SKM-1 (cell line): ENCODE data around the gene EML4.

ENCODE experiments used
- DNase-seq: peaks from one replicate; lab custom pipeline; 2025; ENCODE audit not compliant: unreplicated experiment; lab: John Stamatoyannopoulos, UW

Gene EML4

DNA sequence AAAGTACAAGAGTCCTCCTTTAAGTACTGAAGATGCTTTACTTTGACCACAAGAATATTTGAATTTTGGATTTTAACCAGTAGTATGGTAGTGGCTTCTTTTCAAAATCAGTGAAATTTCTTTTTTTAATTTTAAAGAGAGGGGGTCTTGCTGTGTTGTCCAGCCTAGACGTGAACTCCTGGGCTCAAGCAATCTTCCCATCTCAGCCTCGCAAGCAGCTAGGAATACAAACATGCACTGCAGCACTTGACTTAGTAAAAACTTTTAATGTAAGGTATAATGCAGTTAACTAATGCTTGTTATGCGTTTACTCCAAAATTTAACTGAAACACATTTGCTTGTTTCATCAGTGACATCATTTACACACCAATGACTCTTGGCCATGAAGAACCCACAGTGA is 49.6 kb downstream of the EML4 start:
- no peak for DNase-seq

GRCh38 chr2:42219160-42219559 is 50.0 kb downstream of the EML4 start:
- no peak for DNase-seq

- no peak for DNase-seq
Measured at GRCh38 chr2:42220566-42220965, 51.4 kb downstream of the EML4 start.

- no peak for DNase-seq
Measured at GRCh38 chr2:42223067-42223854, 54.1 kb downstream of the EML4 start.

GRCh38 chr2:42223855-42224268 is 54.7 kb downstream of the EML4 start:
- no peak for DNase-seq

DNA sequence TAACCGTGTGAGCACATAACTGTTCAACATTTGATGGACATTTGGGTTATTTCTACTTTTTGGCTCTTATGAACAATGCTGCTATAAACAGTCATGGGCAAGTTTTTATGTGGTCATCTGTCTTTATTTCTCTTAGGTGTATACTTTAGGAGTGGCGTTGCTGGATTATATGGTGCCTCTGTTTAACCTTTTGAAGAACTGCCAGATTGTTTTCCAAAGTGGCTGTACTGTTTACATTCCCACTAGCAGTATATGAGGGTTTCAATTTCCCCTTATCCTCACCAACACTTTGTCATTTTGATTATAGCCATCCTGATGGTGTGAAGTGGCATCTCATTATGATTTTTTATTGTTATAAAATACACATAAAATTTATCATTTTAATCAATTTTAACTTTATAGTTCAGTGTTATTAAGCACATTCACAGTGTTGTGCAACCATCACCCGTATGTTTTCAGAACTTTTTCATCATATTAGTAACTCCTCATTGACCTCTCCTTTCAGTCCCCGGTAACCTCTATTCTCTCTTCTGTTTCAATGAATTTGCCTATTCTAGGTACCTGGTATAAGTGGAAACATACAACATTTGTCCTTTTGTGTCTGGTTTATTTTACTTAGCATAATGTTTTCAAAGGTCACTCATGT is 55.4 kb downstream of the EML4 start:
- no peak for DNase-seq

- DNase-seq: no peak
Measured at GRCh38 chr2:42225573-42225972, 56.4 kb downstream of the EML4 start.

DNA sequence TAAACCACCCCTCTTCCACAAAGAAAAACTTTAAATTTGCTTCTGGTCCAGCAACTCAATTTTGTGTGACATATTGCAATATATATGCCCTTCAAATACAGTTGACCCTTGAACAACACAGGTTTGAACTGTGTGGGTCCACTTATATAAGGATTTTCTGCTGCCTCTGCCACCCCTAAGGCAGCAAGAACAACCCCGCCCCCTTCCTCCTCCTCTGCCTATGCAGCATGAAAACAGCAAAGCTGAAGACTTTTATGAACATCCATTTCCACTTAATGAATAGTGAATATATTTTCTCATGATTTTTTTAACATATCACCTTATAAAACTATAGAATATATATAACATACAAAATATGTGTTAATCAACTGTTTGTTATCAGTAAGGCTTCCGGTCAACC is 58.3 kb downstream of the EML4 start:
- DNase-seq: no peak

DNA sequence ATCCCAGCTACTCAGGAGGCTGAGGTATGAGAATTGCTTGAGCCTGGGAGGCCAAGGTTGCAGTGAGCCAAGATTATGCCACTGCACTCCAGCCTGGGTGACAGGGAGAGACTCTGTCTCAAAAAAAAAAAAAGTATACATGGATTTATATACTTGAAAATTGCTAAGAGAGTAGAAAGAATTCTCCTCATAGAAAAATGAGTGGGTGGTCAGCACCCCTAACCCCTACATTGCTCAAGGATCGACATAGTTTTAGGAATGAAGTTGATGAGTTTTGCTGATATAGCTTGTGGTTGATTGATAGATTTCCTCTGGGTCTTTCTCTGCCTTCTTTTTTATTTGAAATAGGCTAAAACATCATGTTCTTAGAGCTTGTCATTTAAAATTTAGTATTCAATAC is 58.9 kb downstream of the EML4 start:
- DNase-seq: no peak

DNA sequence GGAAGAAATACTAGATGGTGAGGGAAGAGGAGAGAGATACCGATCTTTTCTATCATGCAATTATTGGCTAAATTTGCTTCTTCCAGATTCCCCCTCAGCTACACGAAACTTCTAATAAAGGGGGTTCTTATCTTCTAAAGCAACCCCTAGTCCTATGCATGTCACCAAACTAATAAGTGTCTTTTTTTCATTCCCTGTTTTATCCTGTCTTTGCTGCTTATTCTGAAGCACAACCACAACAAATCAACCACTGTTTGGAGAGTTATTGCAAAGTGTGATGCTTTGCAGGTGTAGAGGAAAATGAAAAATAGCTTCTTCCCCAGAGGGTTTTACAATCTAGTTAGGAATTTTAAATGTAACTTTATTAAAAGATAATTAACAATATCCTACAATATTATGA is 60.8 kb downstream of the EML4 start:
- no peak for DNase-seq

DNA sequence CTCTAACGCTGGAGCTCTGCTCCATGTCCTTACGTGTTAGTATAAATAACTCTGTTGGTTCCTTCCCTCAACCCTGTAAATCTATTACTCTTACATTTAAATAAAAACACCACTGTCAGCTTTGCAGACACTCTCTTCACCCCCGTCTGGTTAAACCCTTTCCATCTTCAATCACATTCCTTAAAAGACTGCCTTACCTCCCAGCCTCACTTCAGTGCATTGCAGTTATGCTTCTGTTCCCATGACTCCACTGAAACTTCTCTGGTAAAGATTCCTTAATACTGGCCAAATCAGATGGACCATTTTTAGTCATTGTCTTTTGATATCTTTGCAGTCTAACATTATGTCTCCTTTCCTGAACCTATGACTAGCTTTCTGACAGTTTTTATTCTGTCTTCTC is 61.7 kb downstream of the EML4 start:
- DNase-seq: no peak

DNA sequence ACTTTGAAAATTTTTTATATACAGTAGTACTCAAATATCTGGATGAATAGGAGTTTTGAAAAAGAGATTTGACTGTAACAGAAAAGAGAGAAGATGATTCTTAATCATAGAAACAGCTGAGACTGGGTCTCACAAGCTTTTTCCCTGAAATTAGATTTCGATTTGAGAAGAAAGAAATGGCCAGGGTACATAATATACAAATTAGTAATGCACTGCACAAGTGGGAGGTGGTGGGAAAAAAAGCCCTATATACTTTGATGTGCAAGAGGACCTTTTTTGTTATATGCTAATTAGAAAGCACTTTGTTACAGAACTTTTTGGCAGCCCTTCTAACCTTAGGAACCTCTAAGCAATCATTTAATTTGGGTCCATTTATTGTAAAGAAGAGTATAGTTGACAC is 62.9 kb downstream of the EML4 start:
- no peak for DNase-seq

DNA sequence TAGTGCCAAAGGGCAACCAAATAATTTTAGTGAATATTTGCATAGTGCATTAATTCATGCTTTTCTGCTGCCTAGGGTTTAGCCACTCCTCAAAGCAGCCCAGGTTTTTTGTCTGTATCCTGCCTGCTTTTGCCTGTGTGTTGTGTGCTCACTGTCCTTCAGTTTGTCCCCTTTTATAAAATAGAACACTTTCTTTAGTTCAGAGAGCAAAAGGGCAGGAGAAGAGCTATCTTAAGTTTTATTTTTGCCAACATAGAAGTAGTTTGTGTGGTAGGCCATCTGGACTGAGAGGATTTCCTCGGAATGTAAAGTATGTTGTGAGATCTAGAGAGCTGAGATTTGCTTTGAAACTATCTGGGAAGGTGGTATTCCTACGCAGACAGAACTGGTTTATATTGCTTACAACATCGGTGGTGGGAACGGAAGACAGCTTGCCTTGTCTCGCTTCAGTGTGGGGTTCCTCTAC is 64.9 kb downstream of the EML4 start:
- no peak for DNase-seq

GRCh38 chr2:42236911-42237310 is 67.8 kb downstream of the EML4 start:
- DNase-seq: no peak

DNA sequence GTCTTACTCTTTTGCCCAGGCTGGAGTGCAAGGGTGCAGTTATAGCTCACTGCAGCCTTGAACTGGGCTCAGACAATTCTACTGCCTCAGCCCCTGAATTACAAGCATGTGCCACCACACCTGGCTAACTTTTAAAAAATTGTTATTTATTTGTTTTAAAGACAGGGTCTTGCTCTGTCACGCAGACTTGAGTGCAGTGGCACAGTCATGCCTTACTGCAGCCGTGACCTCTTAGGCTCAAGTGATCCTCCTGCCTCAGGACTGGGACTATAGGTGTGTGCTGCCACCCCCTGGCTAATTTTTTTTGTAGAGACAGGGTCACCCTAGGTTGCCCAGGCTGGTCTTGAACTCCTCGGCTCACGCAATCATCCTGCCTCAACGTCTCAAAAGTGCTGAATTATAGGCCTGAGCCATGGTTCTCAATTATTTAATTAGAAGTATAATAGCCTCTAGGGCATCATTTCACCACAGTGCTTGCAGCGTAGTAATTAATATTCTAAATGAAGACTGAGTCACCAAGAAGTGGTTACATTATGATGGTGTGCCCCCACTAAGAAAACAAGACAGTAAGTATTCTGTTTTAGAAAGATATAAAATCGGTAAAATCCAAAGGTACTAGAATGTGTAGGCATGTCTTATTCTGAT is 69.6 kb downstream of the EML4 start:
- DNase-seq: no peak

- no peak for DNase-seq
Measured at GRCh38 chr2:42239289-42239661, 70.1 kb downstream of the EML4 start.

DNA sequence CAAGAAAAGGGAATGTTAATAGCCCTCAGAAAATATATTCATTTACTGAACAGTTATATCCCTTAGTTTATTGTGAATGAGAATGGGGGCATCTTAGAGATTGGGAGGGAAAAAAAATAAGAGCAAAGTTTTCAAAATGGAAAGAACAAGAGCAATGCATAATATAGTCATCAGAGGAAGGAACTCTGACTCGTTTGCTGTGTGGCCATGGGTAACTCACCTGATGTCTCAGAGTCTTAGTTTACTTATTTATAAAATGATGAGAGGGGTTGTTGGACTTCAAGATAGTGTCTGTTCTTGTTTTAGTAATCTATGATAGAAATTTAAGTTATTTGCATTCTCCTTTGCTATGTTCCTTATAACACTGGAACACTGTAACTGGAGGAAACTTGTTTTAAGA is 70.7 kb downstream of the EML4 start:
- no peak for DNase-seq

GRCh38 chr2:42241517-42241916 is 72.4 kb downstream of the EML4 start:
- no peak for DNase-seq

GRCh38 chr2:42243297-42243696 is 74.1 kb downstream of the EML4 start:
- no peak for DNase-seq

DNA sequence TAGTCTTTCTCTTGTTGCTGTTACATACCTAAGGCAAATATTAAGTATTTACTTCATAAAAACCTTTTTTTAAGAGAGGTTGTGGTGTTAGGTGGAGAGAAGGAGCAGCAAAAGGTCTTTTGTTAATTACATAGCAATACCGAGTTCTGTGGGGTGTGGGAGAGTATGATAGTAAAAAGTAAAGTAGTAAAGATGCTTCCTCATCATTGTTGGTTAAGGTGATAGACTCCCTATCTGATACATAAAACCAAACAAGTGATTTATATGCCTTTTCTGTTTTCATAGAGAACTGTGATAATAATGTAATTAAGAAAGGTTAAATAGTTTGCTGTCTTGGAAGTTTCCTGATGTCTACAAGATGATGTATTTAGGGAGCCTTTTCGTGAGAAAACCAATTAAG is 75.4 kb downstream of the EML4 start:
- DNase-seq: no peak

DNA sequence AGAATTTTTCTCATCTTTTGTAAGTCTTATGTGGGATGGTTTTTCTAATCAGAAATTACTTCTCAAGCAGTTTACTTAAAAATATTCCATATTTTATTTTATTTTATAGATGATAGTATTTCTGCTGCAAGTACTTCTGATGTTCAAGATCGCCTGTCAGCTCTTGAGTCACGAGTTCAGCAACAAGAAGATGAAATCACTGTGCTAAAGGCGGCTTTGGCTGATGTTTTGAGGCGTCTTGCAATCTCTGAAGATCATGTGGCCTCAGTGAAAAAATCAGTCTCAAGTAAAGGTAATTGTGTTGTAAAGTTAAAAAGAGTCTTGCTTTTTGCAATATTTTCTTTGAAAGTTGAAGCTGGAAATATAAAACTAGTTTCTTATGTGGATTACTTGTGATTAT is 76.2 kb downstream of the EML4 start:
- DNase-seq: no peak

- DNase-seq: no peak
Measured at GRCh38 chr2:42246562-42246961, 77.4 kb downstream of the EML4 start.
